Fibroblast of skin of back (primary cell): Measurements from ENCODE around the gene SUPT4H1. TPM values are rescaled to one million over a fixed set of nuclear protein-coding genes. Genes with fewer than 3 reads are reported as not detected.
"Not testable (repeated sequence)": the region's sequence is repeated elsewhere in the genome, so short reads cannot be mapped to it uniquely, and the experiment has no call there.

Source experiments
- DNase-seq: peaks from one replicate; pipeline ENCODE4 v3.0.0-alpha.2; 2013
- polyA plus RNA-seq, 2 experiments: library from polyadenylated mRNA; unstranded; fragments of 120-200 nt; gene quantifications; one replicate each; pipeline ENCODE4 v1.2.1, GENCODE V29; 2013; ENCODE audit not compliant: insufficient read length in 2 of 2

The SUPT4H1 gene
- 96.4 TPM for polyA plus RNA-seq (2013, experiment 1 of 2; ENCODE audit: insufficient read length)
- 93.6 TPM for polyA plus RNA-seq (2013, experiment 2 of 2; ENCODE audit: insufficient read length)

DNA sequence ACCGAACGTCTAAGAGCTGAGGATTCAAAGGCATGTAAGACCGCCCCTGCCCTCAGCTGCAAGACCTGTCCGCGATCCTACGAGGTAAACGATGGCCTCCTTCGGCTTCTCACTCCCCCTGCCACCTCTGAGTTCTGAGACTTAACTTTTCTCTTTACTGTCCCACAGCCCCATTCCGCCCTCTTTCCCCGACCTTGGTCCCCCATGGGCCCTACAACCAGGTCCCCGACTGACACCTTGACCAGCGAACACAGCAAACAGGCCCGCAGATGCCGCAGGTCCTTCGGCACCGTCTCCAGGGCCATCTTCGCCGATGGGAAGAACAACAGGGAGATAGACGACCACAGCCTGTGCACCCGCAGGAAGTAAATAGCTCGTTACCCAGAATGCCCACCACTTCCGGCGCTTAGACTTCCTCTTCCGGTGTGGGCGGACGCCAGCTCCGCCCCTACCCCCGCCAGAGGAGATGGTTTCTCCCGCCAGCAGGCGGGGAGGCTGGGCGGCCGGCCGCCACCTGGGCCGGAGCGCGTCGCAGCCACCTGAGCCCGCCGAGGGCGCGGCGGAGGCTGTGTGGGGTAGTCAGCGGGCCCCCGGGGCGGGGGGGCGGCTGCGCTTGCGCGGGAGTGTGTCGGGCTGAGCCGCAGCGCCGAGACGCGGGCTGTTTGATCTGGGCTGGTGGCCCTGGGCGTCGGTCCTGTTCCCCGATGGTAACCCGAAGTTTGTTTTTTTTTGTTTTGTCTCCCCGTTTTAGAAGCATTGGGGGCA lies at the start of gene SUPT4H1:
Gene SUPT4H1 (minus strand): TSS at position 371 of the 765 bp plus-strand sequence. CDS start 66 bp downstream, at position 305.
- DNase-seq, result peak; percentile 93

- no peak for DNase-seq
Measured at GRCh38 chr17:58401287-58401686, 49.3 kb upstream of the SUPT4H1 start.

DNA sequence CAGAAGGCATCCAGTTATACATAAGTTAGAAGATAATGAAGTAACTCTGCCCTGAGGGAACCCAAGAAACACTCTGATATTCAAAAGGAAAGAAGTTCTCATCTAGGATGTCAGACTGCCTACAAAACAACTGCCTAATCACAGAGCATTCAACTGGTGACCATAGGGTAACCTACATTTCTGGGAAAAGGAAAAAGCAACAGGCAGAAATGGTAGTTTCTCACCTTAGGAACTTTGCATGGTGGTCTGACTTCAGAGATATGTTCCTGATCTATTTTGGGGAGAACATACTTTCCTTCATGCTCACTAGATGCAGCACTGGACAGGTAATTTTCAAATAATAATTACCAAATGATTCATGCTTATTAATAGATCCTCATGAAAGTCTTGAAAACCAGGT lies 48.8 kb upstream of the SUPT4H1 start:
- DNase-seq, result no peak

GRCh38 chr17:58399974-58400373 lies 48.0 kb upstream of the SUPT4H1 start:
- no peak for DNase-seq

DNA sequence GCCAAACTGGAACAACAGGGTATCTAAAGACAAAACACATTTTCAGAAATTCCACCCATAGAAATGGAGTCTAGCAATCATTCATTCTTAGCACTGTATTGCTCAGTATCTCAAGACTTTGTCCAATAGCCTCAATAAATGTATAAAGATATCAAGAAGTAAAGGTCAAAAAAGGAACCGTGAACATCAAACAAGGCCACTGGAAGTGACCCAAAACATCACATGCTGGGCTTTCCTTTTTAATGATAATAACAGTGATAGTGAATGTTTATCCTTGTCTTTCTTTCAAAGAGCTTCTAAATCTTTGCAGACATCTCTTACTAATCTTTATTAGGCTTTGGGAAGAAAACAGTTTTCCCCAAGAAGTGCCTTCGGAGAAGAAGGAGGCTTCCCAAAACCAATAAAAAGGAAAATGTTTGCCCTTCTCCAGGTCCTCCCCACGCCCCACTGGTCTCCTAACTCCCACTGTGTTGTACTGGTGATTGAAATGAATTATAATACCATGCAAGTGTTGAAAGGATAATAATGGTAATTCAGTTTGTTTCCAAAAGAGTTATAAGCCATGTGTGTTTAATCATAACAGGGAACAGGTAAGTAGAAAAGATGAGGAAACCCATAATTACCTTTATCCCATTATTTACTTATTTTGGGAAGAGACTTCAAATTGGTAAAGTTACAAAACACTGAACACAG lies 46.7 kb upstream of the SUPT4H1 start:
- DNase-seq, result no peak

GRCh38 chr17:58397421-58397820 lies 45.4 kb upstream of the SUPT4H1 start:
- not testable (repeated sequence) for DNase-seq

DNA sequence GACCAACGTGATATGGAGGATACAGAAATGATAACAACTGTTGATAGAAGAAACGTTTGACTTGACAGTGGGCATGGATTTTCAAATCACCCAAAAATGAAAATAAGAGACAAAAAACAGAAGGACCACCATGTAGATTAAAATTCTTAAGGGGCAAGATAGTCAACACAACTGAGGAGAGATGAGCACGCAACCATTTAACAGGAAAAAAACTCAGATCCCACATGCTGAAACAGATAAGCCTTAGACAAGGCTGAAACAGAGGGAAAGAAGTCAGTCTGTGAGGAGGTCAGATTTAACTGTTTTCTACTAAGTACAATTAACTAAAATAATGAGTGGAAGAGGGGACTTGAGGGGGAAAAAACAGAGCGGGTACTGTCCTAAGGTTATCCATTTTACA lies 44.2 kb upstream of the SUPT4H1 start:
- no peak for DNase-seq

DNA sequence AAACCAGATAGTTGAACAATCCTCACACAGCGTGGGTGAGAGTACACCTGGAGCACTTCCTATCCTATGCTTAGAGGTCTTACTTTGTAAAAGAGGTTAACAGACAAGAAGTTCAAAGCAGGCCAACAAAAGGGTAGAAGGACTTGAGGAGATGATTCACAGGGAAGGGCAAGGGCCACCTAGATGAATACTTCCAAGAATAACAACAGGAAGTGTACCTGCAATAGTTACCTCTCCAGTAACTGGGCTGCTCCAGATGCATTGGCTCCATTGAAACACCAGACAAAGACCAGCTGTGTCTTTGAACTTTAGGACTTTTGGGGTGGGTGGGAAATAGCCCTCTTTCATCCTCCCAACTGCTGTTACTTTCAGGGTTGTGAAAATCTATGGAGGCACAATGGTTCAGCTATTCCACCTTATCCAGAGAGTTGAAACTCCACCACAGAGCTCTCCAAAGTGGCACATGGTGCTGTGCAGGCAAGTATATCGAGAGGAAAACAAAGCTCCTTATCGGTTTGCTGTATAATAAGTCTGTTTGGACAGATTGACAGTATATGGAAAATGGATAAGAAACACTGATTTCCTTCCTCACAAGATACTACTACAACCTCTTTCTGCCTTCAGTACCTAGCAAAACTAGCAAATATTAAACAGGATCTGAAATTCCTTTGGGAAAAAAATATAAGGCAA lies 42.7 kb upstream of the SUPT4H1 start:
- no peak for DNase-seq

GRCh38 chr17:58391302-58391984 lies 39.4 kb upstream of the SUPT4H1 start:
- DNase-seq, result no peak

- DNase-seq, result no peak
Measured at GRCh38 chr17:58390884-58391283, 38.9 kb upstream of the SUPT4H1 start.

DNA sequence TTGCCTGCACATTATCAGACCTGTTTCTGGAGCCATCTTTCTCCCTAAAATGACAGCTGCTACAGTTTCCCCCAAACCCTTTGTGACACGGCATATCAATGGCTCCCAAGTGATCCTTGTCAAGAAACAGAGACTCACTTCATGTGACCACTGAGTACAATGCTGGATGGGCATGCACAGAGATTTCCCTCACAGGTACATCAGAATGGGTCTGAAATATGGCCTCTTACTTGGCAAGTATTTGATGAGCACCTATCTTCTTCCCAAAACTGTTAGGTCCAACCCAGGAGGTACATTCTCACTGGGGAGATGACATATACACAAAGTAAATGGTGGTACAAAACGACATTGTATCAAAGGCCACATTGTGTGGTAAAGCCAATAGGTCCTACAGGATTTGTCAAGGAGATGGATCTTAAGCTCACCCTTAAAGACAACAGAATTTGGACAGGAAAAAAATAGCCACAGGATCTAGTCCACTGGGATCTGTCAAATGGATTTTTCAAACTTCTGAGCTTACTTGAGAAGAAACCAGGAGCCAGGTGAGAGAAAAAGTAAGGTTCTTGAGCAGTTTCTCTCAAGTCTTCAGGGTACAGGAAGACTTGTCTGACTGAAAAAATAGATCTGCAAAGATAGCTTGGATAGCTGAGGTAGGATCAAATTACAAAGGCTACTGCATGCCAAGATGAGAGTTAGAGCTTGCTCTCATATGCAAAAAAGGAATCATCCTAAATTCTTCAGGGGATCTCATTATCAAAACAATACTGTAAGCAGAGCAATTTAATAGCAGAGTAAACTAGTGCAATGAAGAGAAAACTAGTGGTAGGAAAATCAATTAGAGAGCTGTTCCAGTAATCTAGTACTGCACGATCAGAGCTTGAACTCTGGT lies 36.5 kb upstream of the SUPT4H1 start:
- DNase-seq, result no peak

DNA sequence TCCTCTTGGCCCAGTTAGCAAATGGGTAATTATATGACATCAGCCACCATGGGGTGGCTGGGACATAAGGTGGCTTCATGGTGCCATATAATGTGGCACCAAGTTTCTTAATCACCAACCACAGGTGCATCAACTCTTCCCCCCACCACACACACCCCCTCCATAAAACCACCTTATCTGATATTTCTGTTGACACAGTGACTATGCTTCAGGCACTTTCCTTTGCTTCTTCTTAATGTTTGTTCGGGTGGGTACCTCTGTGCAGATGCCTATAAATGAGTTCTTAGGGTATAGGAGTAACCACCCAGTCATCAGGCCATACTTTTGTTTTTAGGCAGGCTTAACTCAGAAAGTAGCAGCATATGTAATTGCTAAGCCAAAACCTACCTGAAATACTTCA lies 35.8 kb upstream of the SUPT4H1 start:
- DNase-seq, result no peak

- no peak for DNase-seq
Measured at GRCh38 chr17:58386708-58387107, 34.7 kb upstream of the SUPT4H1 start.

DNA sequence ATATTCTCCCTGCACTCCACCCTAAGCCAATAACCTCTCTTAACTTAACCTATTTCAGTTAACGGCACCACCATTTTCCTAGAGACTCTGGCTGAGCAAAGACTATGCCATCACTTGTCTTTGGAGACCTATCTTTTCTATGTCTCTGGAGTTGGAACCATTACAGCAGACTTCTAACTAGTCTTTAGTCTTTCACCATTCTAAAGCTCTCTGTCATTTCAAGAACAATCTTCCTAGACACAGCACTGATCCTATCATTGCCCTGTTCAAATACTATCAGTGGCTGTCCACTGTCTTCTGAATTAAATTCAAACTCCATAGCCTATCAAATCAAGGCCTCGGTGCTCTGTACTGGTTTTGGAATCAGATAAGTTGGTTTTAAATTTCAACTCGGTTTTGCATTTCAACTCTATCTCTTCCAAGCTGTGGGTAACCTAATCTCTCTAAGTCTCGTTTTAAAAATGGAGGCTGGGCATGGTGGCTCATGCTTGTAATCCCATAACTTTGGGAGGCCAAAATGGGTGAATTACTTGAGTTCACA lies 33.4 kb upstream of the SUPT4H1 start:
- no peak for DNase-seq

- DNase-seq, result no peak
Measured at GRCh38 chr17:58384897-58385296, 32.9 kb upstream of the SUPT4H1 start.

DNA sequence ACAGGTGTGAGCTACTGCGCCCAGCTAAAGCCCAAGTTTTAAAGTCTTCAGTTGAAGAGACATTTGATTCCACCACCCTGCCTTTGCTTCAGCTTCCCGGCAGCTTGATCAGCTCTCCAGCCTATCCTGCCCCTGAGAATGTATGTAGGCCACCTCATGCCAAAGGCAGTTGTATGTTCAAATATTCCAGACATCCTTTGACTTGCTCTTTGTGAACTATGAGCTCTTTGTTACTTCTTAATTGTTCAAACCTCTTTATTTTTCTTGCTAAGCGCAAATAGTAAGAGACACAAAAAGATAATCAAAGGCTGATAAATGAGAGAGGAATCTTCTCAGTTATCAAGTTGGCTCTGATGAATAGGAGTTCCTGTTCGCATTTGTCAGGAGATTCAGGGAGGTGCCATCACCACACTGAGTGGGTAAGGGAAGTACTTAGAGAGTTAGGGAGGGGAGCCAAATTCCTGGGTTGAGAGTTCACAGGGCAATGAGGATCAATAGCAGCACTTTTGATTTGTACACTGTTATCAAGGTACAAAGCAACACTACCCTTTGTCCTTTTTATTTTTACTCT lies 32.0 kb upstream of the SUPT4H1 start:
- DNase-seq, result no peak

DNA sequence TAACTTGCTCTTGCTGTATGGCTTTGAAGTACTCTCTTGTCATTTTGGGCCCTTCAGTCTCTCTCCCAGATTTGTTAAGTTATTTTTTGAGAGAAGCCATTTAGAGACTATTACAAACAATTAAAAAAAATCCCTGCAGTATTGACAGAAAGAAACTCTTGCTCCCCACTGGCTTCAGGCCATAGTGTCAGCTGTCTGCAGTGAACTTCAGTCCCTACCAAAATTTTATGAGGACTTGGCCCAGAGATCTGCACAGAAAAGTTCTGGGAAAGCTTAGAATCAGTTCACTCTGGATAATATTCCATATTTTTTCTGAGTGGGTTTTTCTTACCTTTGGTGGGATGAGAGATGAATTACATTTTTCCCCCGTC lies 30.9 kb upstream of the SUPT4H1 start:
- DNase-seq, result no peak

DNA sequence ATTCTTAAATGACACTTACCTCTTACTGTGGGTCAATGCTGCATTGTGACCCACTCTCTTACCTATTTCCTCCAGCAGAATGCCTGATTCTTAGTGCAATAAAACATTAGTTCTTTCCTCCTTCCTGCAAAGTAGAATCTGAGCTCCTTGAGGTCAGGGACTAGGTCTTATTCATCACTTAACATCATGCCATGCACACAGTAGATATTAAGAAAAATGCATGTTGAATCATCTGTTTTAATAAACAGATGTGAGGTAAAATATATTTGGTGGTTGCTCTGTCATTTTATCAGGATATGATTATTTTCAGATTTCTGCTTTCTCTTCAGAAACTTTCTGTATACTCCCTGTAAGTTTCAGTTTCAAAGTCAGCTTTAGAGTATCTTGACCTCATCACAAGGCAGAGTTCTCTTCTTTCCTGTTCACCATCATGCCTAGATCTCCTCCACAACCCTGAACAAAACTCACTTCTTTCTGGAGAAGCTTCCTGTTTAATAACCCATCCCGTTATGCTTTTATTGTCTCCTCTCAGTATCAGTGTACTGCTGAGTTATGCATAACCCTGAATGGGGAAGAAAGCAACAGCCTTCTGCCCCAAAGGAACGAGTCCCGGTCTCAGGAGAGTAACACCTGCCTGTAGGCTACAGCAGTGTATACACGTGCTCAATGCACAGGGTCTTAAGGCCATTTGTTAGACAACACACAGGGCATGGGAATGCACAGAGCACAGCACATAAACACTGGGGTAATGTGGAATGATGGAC lies 30.3 kb upstream of the SUPT4H1 start:
- DNase-seq, result no peak

DNA sequence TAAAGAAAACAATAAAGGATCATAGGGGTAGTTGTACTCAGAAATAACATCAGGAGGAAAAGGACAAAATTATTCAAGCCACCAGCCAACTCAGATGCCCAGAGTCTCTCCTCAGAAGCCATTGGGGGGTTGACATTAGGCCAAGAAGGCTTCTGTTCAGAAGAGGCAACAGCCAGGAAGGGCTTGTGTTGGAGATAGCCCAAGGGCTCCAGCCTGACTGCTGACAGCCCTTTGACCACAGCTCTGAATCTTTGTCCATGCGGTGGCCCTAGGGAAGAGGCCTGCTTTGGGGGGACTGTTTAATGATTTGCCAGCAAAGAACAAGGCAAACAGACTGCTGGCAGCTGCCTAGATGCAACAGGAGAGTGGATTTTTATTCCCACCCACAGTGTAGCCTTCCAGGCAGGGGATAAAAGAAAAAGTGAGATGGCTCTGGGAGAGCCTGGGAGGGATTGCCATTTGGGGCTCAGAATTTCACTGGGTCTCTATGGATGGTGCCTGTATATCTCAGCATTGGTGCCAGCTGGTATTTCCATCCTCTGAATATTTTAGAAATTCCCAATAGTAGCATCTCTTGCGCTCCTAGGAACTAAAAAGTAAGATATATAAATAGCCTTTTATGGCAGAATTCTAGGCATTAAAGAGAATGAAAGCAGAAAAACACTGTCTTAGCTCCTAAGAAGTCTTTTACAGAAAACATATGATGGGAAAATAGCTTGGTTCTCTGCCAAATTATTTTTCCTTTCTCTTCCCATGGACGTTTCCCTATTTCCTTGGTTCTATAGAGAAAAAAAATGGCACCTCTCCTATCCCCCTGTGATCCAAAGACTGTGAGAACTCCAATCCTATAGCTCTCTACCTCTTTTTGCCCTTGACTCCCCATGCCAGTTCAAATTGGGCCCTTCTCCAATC lies 29.4 kb upstream of the SUPT4H1 start:
- no peak for DNase-seq
